SU-DHL-6 (cell line): ENCODE results near the gene ARHGEF39.

ENCODE experiments used
- CTCF ChIP-seq: fragments of 200-600 bp; sonication (generic); IDR thresholded peaks from one replicate; pipeline ENCODE4 v1.5.1; 2017; ENCODE audit warnings: antibody characterized with exemption, mild to moderate bottlenecking, low read length, moderate library complexity; ENCODE audit not compliant: insufficient read depth, poor library complexity, severe bottlenecking
- EZH2phosphoT487 ChIP-seq: fragments of 200-600 bp; sonication (generic), shearing (Covaris generic); conservative IDR thresholded peaks from 2 replicates; pipeline ENCODE4 v1.6.1; 2018; ENCODE audit warnings: mild to moderate bottlenecking, antibody characterized with exemption, low read length, moderate library complexity, mixed read lengths

- TF ChIP-seq CTCF = no peak
- no peak for TF ChIP-seq EZH2phosphoT487
These were observed 33.2 kb upstream of the ARHGEF39 start for GRCh38 chr9:35698231-35698630.
